Activated CD4-positive, alpha-beta T cell treated with anti-CD3 and anti-CD28 coated beads for 4 hours (primary cell): Measurements from ENCODE around the gene ATP5F1D.

ENCODE experiments used
- DNase-seq, 2 donors: peaks; one replicate each; pipeline ENCODE4 v3.0.0-alpha.2; 2020

Gene ATP5F1D

DNA sequence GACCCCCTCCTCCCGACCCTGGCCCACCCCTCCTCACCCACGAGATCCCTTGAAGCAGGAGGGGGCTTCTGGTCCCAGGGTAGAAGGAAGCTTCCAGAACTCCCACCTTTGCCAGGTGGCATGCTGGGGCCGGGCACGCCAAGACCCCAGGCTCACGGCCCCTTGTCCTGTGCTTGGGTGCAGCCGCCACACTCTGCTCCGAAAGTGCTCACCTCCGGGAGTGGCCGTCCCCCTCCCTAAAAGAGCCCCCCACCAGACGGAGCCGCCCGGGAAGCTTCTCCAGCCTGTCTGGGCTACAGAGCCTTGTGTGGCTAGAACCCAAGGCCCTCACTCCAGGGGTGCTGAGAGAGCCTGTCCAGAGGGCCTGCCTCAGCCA, 42.4 kb downstream of the ATP5F1D start:
- DNase-seq, result no peak

DNA sequence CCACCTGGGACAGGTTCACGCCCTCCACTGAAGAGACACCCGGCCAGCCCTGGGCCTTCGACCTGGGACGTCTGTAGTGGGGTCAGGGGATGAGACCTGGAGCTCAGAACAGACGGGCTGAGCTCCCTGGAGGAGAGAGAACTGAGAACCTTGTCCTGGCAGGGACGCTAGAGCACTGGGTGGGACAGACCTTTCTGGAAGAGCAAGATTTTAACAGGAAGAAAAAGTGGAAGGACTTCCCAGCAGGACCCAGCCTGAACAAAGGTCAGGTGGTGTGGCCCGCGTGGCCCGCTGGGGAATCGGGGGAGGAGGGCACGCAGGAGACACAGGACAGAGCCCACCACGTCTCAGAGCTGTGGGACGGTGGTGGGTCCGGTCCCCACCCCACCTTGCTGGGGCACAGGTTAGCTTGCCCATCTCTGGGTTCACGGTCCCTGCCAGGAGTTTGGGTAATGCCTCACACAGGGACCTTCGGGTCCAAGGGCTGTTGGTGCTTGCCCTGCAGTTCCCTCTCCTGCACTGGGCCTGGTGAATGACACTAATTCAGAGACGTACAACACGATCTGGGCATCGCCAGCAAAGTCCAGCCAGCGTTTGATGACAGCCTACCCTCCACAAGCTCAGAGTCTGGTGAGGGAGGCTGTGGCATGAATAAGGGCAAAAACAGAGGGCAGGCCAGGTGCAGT, 42.9 kb downstream of the ATP5F1D start:
- no peak for DNase-seq

DNA sequence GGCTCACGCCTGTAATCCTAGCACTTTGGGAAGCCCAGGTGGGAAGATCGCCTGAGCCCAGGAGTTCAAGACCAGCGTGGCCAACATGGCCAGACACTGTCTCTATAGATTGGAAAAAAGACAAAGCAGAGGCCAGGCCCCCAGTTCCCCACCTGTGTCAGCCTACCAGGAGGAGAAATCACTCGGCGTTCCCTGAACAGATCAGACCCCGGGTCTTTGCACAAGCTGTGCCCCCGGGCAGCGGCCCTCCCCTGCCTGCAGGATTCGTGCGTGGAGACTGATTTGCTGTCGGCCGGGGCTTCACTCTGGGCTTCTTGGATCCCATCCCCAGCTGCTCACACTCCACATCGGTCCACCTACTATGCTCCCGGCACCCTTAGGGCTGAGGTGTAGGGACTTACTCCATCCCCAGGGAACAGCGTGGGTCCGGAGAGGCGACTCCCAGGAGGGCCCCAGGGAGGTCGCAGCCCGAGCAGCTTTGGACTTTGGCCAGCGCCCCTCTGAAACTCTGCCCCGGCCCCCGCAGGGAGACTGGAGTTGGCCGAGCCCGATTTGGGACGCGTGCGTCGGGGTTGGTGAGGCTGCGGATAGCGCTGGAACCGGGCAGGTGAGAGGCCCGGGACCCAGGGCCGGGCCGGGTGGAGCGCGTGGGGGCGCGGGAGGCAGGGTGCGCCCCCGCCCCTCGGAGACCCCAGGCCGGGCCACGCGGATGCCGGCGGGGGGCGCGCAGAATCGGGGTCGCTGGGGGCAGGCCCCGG, 43.6 kb downstream of the ATP5F1D start:
- no peak for DNase-seq

DNA sequence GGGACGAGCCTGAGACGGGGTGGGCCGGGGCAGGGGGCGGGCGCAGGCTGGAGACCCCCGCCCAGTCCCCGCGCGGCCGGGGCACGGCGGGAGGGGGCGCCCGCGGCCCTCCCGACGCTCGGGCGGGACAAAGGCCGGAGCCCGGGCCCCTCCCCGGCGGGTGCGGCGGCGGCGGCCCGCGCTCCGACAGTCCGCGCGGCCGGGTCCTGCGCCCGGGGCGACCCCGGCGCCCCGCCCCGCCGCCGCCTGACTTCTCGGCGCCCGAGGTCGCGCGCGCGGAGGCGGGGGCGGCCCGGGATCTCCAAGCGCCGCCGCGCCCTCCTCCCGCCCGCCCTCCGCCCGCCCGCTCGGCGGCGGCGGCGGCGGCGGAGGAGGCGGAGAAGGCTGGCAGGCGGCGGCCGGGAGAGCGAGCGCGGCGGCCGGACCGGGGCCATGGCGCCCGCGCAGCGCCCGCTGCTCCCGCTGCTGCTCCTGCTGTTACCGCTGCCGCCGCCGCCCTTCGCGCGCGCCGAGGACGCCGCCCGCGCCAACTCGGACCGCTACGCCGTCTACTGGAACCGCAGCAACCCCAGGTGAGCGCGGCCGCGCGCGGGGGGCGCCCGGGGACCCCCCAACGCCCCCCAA, 44.3 kb downstream of the ATP5F1D start, which contains the start of gene EFNA2:
EFNA2 (plus strand) TSS at position 137 of the 624 bp plus-strand sequence; CDS start at position 433, 296 bp downstream.
- DNase-seq, result no peak

DNA sequence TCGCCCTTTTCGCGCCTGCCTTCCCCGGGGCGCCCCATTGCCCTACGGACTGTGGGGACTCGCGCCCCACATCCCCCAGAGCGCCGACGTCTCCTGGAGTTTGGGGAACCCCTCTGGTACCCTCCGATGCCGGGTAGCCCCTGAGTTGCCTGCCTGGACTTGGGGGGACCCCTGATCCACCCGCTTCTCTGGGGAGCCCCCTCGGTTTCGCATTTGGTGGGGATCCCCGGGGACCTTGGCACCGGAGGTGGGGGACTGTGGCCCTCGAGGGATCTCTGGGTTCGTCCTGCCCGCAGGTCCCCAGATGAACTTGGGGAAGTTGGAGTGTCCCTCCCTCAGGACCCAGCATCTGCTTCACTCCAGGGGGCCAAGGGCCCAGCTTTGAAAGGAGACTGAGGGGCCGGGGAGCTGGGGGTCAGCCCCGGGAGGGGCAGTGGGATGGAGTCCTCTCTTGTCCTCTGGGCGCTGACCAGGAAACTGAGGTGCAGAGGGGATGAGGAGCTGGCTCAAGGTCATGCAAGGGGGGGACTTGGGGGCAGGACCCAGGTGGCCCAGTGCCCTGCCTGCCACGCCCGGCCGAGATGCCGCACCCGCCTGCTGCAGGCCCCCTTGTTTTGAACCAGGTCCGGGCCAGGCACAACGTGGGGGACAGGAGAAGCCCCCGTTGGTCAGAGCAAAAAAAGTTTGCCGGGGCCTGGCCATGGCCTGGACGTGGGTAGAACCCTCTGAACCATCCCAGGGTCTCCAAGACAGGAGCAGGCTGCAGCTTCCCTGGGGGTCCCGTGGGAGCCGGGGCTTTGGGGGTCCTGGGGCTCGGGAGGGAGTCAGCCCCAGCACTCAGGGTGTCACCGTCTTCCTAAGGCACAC, 45.2 kb downstream of the ATP5F1D start:
- DNase-seq, result no peak

DNA sequence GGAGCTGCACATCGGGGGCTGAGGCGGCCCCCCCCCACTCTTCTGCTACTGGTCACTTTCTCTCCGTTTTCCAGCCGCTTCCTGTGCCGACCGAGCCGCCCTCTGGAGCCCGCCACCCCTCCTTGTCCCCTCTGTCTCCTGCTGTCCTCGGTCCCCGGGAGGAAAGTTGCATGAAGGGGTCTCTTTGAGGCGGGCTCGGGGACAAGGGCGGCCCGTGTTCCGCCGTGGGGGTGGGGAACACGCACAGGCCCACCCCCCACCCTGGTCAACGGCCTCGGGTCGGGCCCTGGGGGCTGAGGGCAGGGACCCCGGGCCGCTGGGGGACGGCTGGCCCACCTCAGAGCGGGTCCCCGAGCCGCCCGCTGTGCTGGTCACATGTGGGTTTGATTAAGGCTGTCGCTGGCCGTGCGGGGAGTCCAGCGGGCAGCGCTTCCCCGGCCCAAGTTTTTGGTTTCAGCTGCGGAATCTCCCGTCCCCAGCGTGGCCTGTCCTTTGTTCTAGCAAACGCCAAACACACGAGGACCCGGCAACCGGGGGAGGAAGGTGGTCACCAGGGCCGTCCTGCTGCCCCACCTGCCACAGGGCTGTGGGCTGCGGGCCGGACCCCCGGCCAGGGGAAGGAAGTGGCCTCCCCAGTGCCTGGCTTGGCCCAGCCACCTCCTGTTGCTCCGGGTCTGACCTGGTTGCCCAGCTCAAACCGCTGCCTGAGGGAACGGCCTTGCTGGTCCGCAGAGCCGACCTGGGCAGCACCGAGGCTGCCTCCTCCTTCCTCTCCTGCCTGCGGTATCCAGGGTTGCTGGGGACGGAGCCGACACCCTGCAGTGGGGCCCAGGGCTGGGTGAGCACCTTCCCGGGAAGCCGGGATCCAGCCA, 46.0 kb downstream of the ATP5F1D start:
- no peak for DNase-seq

DNA sequence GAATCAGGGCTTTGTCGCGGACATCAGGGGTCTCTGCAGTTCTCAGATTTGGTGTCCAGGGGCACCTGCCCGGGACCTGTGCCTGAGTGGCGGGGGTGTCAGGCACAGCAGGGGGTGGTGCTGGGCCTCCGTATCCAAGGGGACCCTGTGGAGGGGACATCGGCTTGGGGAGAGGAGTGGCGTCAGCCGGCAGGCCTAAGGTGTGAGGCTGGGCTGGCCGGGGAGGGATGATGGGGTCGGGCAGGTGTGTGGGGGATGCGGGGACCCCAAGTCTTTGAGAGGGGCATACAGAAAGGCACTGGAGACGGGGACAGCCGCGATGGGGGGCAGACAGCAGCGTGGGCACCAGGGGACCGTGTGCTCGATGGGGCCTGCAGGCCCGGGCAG, 46.7 kb downstream of the ATP5F1D start:
- no peak for DNase-seq

DNA sequence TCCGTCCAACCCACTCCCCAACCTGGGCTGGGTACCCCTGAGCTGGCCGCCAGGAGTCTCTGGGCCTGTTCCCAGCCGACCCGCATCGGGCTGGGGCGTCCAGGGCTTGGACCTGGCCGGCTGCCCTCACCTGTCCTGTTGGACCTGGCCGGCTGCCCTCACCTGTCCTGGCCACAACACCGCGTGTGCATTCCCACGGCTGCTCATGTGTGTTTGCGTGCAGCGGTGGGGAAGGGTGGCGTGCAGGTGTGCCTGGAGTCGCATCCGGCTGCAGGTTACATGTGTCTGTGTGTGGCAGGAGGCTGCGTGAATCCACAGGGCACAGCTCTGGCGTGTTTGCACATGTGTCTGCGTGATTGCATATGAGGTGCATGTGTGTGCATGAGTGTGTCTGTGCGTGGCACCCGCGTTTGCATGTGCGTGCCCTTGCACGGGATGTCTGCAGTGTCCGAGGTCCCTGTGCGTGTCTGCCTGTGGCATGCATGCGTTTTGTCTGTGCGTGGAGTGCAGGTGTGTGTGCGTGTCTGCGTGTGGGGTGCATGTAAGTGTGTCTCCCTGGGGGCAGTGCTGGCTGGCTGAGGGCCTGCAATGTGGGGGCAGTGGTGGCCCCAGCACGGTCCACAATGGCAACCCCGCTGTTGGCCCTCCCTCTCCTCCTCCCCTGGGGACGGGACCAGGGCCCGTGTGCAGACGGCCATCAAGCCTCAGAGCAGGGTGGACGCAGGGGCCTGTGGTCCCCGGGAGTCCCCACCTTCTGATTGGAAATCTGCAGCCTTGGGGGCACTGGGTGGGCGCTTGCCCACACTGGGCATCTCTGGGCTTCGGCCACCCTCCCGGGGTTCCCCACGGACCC, 47.5 kb downstream of the ATP5F1D start:
- DNase-seq, result no peak

DNA sequence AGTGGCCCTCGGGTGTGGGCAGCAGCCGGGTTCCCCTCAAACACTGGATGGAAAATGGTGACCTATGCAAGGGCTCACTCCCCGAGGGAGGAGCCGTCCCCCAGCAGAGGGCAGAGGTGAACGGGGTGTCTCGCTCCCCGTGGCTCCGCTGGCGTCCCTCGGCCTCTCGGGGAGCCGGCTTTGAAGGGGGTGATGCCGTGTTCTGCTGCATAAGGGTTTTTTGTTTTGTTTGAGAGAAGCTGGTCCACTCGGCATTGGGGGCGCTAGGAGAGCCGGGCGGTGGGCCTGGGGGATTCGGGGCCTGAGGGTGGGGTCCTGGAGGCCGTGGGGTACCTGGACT, 48.1 kb downstream of the ATP5F1D start:
- no peak for DNase-seq

DNA sequence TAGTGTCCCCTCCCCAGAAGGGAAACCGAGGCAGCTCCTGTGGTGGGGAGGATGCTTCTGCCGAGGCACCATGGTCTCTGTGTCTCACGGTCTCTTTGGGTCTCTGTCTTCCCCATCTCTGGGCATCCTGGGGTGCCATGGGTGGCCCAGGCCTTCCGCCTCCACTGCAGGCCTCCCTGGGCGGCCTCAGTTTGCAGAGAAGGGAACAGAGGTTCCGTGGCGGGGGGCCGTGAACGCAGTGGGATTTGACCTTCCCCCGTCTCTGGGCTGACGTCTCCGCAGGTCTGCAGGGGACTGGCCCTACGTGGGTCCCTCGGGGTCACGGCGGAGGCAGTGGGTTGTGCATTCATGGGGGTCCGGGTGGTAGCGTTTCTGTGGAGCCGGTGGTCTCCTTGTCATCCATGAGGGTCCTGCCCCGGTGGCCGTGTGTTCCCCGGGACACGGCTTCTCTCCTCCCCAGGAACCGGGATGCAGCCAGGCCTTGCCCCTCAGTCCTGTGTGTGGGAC, 48.7 kb downstream of the ATP5F1D start:
- DNase-seq, result no peak

DNA sequence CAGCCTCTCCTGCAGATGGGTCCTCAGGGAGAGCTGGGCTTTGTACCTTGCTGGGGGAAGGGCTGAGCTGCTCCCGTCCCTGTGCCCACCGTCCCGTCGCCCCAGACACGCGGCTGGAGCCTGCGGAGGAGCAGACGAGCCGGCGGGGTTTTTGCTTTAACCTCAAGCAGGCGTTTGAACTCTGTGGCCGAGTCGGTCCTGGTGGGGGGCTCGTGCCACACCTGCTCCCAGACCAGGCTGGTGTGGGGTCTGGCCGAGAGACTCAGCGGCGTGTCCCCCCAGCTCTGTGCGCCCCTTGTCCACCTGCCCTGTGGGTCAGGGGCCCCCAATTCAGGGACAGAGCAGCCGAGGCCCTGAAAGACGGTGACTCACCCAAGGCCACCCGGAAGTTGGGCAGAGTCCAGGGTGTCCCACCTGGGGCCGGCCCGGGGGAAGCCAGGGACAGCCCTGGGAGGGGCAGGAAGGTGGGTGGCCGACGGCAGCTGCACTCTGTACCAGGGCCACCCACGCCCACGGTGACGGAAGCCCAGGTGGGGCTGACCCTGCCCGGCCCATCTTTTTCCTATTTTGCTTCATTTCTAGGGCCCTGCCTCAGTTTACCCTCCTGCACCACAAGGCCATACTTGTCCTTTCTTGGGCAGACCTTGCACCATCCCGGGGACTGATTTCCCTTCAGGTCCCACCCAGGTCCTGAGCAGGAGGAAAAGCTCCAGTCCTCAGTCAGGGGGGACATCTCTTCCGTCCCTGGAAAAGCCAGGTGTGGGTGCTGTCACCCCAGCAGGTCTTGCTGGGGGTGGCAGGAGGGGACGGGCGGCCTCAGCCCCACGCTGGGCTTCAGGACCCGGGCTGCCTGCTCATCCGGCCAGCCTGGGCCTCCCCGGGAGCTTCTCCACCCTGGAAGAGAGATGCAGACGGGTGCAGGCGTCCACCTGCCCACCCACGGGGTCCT, 49.4 kb downstream of the ATP5F1D start:
- DNase-seq, result no peak

DNA sequence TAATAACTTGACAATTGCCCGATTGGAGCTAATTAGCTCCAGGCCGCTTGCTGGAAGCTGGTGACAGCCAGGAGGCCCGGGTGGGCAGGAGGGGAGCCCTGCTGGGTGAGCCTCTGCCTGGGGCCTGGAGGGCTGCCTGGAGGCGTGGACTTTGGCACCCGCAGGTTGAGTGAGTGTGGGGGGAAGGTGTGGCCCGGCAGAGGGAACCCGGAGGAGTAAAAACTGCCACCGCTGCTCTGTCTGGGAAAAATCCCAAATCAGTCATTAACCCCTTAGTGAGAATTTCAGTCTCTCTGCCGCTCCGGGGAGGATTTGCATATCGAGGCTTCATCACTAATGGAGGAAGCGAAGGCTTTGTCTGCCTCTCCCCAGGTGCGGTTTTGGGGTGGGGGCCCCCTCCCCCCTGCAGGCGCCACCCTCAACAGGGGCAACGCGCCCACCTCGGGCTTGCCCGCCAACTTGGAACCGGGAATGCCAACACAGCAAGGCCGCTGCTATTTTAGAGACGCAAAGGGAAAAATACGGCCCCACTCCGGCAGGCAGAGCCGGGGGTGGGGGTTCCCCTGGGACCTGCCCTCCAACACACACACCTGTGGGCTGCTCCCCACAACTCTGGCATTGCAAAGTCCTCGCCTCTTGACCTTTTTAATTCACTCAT, 50.3 kb downstream of the ATP5F1D start:
- DNase-seq, result no peak

DNA sequence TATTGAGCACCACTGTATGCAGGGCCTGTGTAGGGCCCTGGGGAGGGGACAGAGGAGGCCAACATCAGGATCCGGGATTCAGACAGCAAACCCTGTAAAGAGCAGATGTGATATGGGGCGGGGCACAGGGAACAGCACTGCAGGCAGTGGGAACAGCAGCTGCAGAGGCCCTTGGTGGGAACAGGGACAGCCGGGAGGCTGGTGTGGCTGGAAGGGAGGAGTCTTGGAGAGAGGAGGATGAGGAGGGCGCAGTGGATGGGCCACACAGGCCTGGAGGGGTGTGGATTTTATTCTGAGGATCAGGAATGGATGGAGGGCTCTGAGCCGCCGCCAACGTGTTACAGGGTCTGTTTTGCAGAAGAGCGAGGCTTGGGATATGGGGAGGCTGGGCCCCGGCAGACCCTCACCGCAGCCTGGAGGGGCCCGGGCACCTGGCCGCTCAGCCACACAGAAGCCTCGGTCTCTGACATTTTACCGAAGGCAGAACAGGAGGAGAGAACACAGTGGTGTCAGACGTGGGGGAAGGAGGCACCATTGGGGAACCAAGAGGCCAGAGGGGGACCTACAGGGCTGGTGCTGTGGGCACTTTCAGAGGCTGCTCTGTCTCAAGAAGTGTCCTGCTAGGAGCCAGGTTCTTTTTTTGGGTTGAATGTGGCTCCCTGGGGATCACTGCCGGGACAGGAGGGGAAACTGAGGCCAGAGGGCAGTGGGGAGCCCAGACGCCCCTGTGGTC, 51.0 kb downstream of the ATP5F1D start:
- DNase-seq, result no peak

DNA sequence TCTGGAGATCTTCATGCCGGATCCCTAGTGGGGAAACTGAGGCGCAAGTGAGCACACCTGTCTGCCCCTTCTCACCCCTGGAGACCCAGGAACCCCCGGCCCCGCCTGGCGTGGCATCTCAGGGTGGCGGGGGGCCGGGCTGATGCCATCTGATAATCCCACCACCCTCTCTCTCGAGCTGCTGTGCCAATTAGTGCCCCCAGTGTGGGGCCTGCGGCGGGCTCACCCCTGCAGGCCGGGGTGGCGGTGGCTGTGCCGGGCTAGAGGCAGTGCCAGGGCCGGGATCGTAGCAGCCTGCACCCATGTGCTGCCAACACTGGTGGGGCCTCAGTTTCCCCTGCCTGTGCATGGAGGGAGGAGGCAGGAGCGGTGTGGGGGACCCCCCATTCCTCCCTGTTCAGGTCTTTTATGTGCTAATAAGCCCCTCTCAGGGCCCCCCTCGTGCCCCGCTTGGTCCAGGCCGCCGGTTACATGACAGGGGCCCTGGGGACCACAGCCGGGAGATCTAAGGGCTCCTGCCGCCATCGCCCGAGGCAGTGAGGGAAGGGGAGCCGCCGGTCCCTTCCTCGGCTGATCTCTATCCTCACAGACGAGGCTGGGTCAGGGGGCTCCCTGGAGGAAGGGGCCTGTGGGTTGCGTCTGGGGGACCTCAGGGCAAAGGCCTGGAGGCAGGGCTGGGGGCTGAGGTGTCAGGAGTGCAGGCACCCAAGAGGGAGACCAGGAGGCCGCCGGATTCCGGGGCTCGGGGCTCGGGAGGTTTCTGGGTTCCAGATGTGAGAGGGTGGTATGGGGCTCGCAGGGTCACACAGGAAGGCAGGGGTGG, 52.4 kb downstream of the ATP5F1D start:
- no peak for DNase-seq
